ENCODE results near the gene IL1RL1.

IL1RL1 gene

GRCh38 chr2:102361632-102362241 lies 50.4 kb downstream of the IL1RL1 start:
- no peaks in the 10 kb centered on the region for H3F3A ChIP-seq (ENCODE audit: control insufficient read depth, insufficient read depth)
- H3K4me2 ChIP-seq (ENCODE audit: low read length), result no peak overlapping the region
- no peaks in the 10 kb centered on the region for H4K20me1 ChIP-seq (ENCODE audit: control insufficient read depth, insufficient read depth, low read depth, low read length)
- TF ChIP-seq EZH2phosphoT487 (IDR thresholded peaks at IDR 0.05; ENCODE audit: borderline replicate concordance, low read length) (no peak), CTCF (IDR thresholded peaks at IDR 0.05; ENCODE audit: low read depth, low read length, poor library complexity, severe bottlenecking) (no peak)
- no peaks in the 10 kb centered on the region for H3K9me2 ChIP-seq (replicated peaks; ENCODE audit: control insufficient read depth, low read length)
- no peak overlapping the region for H3K27ac ChIP-seq (ENCODE audit: low read depth, low read length)
- H3K9me3 ChIP-seq (ENCODE audit: control insufficient read depth, insufficient read depth, low read length), result peaks cover 15% of the 10 kb centered on the region
- no peaks in the 10 kb centered on the region for H3K79me2 ChIP-seq (ENCODE audit: control insufficient read depth, low read length)
- no peaks in the 10 kb centered on the region for H3K36me3 ChIP-seq (ENCODE audit: control insufficient read depth, low read length)
- no peak overlapping the region for H3K4me3 ChIP-seq (ENCODE audit: low read length)
- H3K27me3 ChIP-seq (ENCODE audit: control insufficient read depth, low read length), result peaks cover 2% of the 10 kb centered on the region
- H3K4me1 ChIP-seq (ENCODE audit: control insufficient read depth, low read length), result no peaks in the 10 kb centered on the region

GRCh38 chr2:102365763-102366162 lies 54.4 kb downstream of the IL1RL1 start:
- no peaks in the 10 kb centered on the region for H3K4me1 ChIP-seq (ENCODE audit: control insufficient read depth, low read length)
- H3K4me3 ChIP-seq (ENCODE audit: low read length), result no peak overlapping the region
- no peaks in the 10 kb centered on the region for H3K36me3 ChIP-seq (ENCODE audit: control insufficient read depth, low read length)
- TF ChIP-seq EZH2phosphoT487 (IDR thresholded peaks at IDR 0.05; ENCODE audit: borderline replicate concordance, low read length) (no peak), CTCF (IDR thresholded peaks at IDR 0.05; ENCODE audit: low read depth, low read length, poor library complexity, severe bottlenecking) (no peak)
- H4K20me1 ChIP-seq (ENCODE audit: control insufficient read depth, insufficient read depth, low read depth, low read length), result no peaks in the 10 kb centered on the region
- no peaks in the 10 kb centered on the region for H3K27me3 ChIP-seq (ENCODE audit: control insufficient read depth, low read length)
- no peaks in the 10 kb centered on the region for H3K79me2 ChIP-seq (ENCODE audit: control insufficient read depth, low read length)
- peaks cover 18% of the 10 kb centered on the region for H3K9me3 ChIP-seq (ENCODE audit: control insufficient read depth, insufficient read depth, low read length)
- no peak overlapping the region for H3K27ac ChIP-seq (ENCODE audit: low read depth, low read length)
- H3K9me2 ChIP-seq (replicated peaks; ENCODE audit: control insufficient read depth, low read length), result no peaks in the 10 kb centered on the region
- H3K4me2 ChIP-seq (ENCODE audit: low read length), result no peak overlapping the region
- no peaks in the 10 kb centered on the region for H3F3A ChIP-seq (ENCODE audit: control insufficient read depth, insufficient read depth)

- Histone ChIP-seq H3K27me3 (ENCODE audit: control insufficient read depth, low read length) (no peaks in the 10 kb centered on the region), H3K9me3 (ENCODE audit: control insufficient read depth, insufficient read depth, low read length) (peaks cover 18% of the 10 kb centered on the region), H3K4me3 (ENCODE audit: low read length) (no peak overlapping the region), H3F3A (ENCODE audit: control insufficient read depth, insufficient read depth) (no peaks in the 10 kb centered on the region), H3K9me2 (replicated peaks; ENCODE audit: control insufficient read depth, low read length) (no peaks in the 10 kb centered on the region), H3K4me1 (ENCODE audit: control insufficient read depth, low read length) (no peaks in the 10 kb centered on the region), H3K79me2 (ENCODE audit: control insufficient read depth, low read length) (no peaks in the 10 kb centered on the region), H4K20me1 (ENCODE audit: control insufficient read depth, insufficient read depth, low read depth, low read length) (no peaks in the 10 kb centered on the region), H3K4me2 (ENCODE audit: low read length) (no peak overlapping the region), H3K36me3 (ENCODE audit: control insufficient read depth, low read length) (no peaks in the 10 kb centered on the region), H3K27ac (ENCODE audit: low read depth, low read length) (no peak overlapping the region)
- no peak for TF ChIP-seq CTCF (IDR thresholded peaks at IDR 0.05; ENCODE audit: low read depth, low read length, poor library complexity, severe bottlenecking)
- TF ChIP-seq EZH2phosphoT487 (IDR thresholded peaks at IDR 0.05; ENCODE audit: borderline replicate concordance, low read length), result no peak
Measured at GRCh38 chr2:102366406-102367112, 55.2 kb downstream of the IL1RL1 start.
